Measurements from ENCODE around the gene ETFA. TPM values are rescaled to one million over a fixed set of nuclear protein-coding genes. Genes with fewer than 3 reads are reported as not detected.
A peak's percentile ranks its signal among the peaks of the same experiment; 100 is the strongest.

The ETFA gene
- total and polyA plus RNA-seq, 10 of the 15 experiments (the other 5 are each of a cell fraction or from before 2014, with no cell fraction given): 114 to 331 (median 152) TPM

GRCh38 chr15:76358453-76358852 lies 47.2 kb upstream of the ETFA start:
- WGBS (ENCODE audit: insufficient coverage, insufficient replicate concordance, low lambda C conversion rate, missing lambda C conversion rate): 70% methylated on average over 3 of the region's 3 CpGs
- Histone ChIP-seq H2AFZ (ENCODE audit: control insufficient read depth, low read depth, low read length) (no peak overlapping the region), H3K79me2 (ENCODE audit: control insufficient read depth, insufficient read depth, low read length) (no peaks in the 10 kb centered on the region), H3K9ac (ENCODE audit: control insufficient read depth, insufficient read depth, low read length) (no peak overlapping the region), H3K36me3 (ENCODE audit: control insufficient read depth in 2 of 2, insufficient read depth in 2 of 2, low read length in 1 of 2) (no peaks in the 10 kb centered on the region), H4K20me1 (ENCODE audit: control insufficient read depth, insufficient read depth) (no peaks in the 10 kb centered on the region), H3K27ac (ENCODE audit: control insufficient read depth, insufficient read depth) (no peak overlapping the region), H3K27me3 (replicated peaks in 1 of 2; ENCODE audit: control insufficient read depth in 2 of 2, insufficient read depth in 2 of 2, low read length in 1 of 2) (no peaks in the 10 kb centered on the region), H3K4me3 (no peak overlapping the region), H3K9me3 (replicated peaks; ENCODE audit: control insufficient read depth, insufficient read depth, low read length) (no peaks in the 10 kb centered on the region), H3K4me1 (ENCODE audit: control insufficient read depth, insufficient read depth, low read length) (no peaks in the 10 kb centered on the region), H3K4me2 (ENCODE audit: control insufficient read depth, insufficient read depth) (no peak overlapping the region)
- ATAC-seq (no peak), FAIRE-seq (no peak), DNase-seq (ENCODE audit: low read depth, low spot score) (no peak)
- ChIA-PET CTCF (no interaction called here), POLR2A (no interaction called here), RAD21 (ENCODE audit: unreplicated experiment) (no interaction called here), SMC1A (ENCODE audit: uncharacterized antibody, unreplicated experiment) (no interaction called here)
- in situ Hi-C loops (cut with MboI): no loop called here
- BruUV-seq (replicated peaks): no TSS peak
- intact Hi-C loops (cut with micrococcal nuclease; ENCODE audit: unreplicated experiment): no loop called here
- no peak for TF ChIP-seq ZNF207 (IDR thresholded peaks at IDR 0.05; ENCODE audit: borderline replicate concordance)

GRCh38 chr15:76354823-76355440 lies 43.7 kb upstream of the ETFA start:
- SMC1A ChIA-PET (ENCODE audit: uncharacterized antibody, unreplicated experiment): interaction anchor here (0.7 to 1.9 kb wide), 2 partner anchors 10 to 149 kb away, joined by 3 to 5 read pairs; no protein-coding TSS in a partner anchor
- BruUV-seq (replicated peaks): no TSS peak
- CTCF ChIA-PET: interaction anchor here (0.9 to 1.1 kb wide), 2 partner anchors 10 to 205 kb away, joined by 3 read pairs; no protein-coding TSS in a partner anchor
- WGBS (ENCODE audit: insufficient coverage, insufficient replicate concordance, low lambda C conversion rate, missing lambda C conversion rate): 15% methylated on average over 3 of the region's 3 CpGs
- Histone ChIP-seq H3K4me2 (ENCODE audit: control insufficient read depth, insufficient read depth) (no peak overlapping the region), H3K27me3 (replicated peaks in 1 of 2; ENCODE audit: control insufficient read depth in 2 of 2, insufficient read depth in 2 of 2, low read length in 1 of 2) (no peaks in the 10 kb centered on the region), H3K4me1 (ENCODE audit: control insufficient read depth, insufficient read depth, low read length) (no peaks in the 10 kb centered on the region), H3K79me2 (ENCODE audit: control insufficient read depth, insufficient read depth, low read length) (no peaks in the 10 kb centered on the region), H3K27ac (ENCODE audit: control insufficient read depth, insufficient read depth) (no peak overlapping the region), H4K20me1 (ENCODE audit: control insufficient read depth, insufficient read depth) (no peaks in the 10 kb centered on the region), H3K36me3 (ENCODE audit: control insufficient read depth in 2 of 2, insufficient read depth in 2 of 2, low read length in 1 of 2) (no peaks in the 10 kb centered on the region), H3K9me3 (replicated peaks; ENCODE audit: control insufficient read depth, insufficient read depth, low read length) (no peaks in the 10 kb centered on the region), H2AFZ (ENCODE audit: control insufficient read depth, low read depth, low read length) (no peak overlapping the region), H3K9ac (ENCODE audit: control insufficient read depth, insufficient read depth, low read length) (no peak overlapping the region), H3K4me3 (no peak overlapping the region)
- intact Hi-C loops (cut with micrococcal nuclease; ENCODE audit: unreplicated experiment) (no loop called here), in situ Hi-C loops (cut with MboI) (no loop called here)
- DNase-seq (ENCODE audit: low read depth, low spot score): no peak
- ATAC-seq: no peak
- no peak for TF ChIP-seq JUNB (IDR thresholded peaks at IDR 0.05)
- no peak for TF ChIP-seq ZNF24 (IDR thresholded peaks at IDR 0.05)
- TF ChIP-seq SIX5 (IDR thresholded peaks at IDR 0.05; ENCODE audit: low read depth, low read length, severe bottlenecking): no peak
- no peak for TF ChIP-seq CREB1 (IDR thresholded peaks at IDR 0.05; ENCODE audit: low read depth)
- no peak for TF ChIP-seq CHD4 (IDR thresholded peaks at IDR 0.05)
- no peak for TF ChIP-seq ZZZ3 (IDR thresholded peaks at IDR 0.05; ENCODE audit: control insufficient read depth, insufficient read length, low read depth)
- TF ChIP-seq EGR1 (IDR thresholded peaks at IDR 0.05; ENCODE audit: borderline replicate concordance in 1 of 2, low read depth in 2 of 2, low read length in 2 of 2): no peak
- no peak for TF ChIP-seq TCF3 (IDR thresholded peaks at IDR 0.05; ENCODE audit: borderline replicate concordance, insufficient read depth, low read depth, low read length)
- no peak for TF ChIP-seq USF2 (IDR thresholded peaks at IDR 0.05; ENCODE audit: borderline replicate concordance, low read depth, low read length)
- TF ChIP-seq IRF4 (IDR thresholded peaks at IDR 0.05; ENCODE audit: low read depth, low read length): no peak
- TF ChIP-seq NR2F1 (conservative IDR thresholded peaks at IDR 0.05): no peak
- TF ChIP-seq ETV6 (conservative IDR thresholded peaks at IDR 0.05 in 1 of 2, IDR thresholded peaks at IDR 0.05 in 1 of 2; ENCODE audit: borderline replicate concordance in 1 of 2, low read depth in 1 of 2): no peak
- no peak for TF ChIP-seq ZSCAN29 (IDR thresholded peaks at IDR 0.05)
- RAD21 ChIA-PET (ENCODE audit: unreplicated experiment): no interaction called here
- peak; percentile 38 for FAIRE-seq
- POLR2A ChIA-PET: no interaction called here

Data from GM12878 (cell line).